Measurements from ENCODE around the gene SLC30A5.

DNA sequence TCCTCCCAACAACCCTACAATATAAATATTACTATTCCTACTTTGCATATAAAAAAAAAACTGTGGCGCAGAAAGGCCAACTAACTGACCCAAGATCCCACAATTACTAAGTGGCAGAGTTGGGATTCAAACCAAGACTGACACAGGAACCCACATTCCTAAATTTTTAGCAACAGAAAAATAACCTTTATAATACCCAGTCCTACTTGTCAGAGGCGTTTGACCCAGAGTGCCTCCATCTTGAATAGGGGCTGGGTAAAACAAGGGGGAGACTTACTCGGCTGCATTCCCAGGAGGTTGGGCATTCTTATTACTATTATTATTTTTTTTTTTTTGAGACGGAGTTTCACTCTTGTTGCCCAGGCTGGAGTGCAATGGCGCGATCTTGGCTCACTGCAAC is 2.0 kb upstream of the SLC30A5 start:
- TF ChIP-seq, protein P1, sequence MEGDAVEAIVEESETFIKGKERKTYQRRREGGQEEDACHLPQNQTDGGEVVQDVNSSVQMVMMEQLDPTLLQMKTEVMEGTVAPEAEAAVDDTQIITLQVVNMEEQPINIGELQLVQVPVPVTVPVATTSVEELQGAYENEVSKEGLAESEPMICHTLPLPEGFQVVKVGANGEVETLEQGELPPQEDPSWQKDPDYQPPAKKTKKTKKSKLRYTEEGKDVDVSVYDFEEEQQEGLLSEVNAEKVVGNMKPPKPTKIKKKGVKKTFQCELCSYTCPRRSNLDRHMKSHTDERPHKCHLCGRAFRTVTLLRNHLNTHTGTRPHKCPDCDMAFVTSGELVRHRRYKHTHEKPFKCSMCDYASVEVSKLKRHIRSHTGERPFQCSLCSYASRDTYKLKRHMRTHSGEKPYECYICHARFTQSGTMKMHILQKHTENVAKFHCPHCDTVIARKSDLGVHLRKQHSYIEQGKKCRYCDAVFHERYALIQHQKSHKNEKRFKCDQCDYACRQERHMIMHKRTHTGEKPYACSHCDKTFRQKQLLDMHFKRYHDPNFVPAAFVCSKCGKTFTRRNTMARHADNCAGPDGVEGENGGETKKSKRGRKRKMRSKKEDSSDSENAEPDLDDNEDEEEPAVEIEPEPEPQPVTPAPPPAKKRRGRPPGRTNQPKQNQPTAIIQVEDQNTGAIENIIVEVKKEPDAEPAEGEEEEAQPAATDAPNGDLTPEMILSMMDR (conservative IDR thresholded peaks at IDR 0.05), result no peak
- TF ChIP-seq ZFX (IDR thresholded peaks at IDR 0.05), result no peak

Measured in C4-2B (cell line).